Upper lobe of right lung (tissue), 1 donor: Measurements from ENCODE around the gene HINT1. TPM values are rescaled to one million over a fixed set of nuclear protein-coding genes. Genes with fewer than 3 reads are reported as not detected.
"Not testable (repeated sequence)": the region's sequence is repeated elsewhere in the genome, so short reads cannot be mapped to it uniquely, and the experiment has no call there.

Experiments used
- ATAC-seq: fragments of 200-7000 bp; cut with Tn5 transposase; one replicate; pipeline ENCODE4 v1.9.1; 2020; ENCODE audit warnings: mild to moderate bottlenecking, moderate library complexity
- DNase-seq: peaks from one replicate; pipeline ENCODE4 v3.0.0-alpha.2; 2020
- H3K27ac ChIP-seq: fragments of 200-600 bp; one replicate; pipeline ENCODE4 v1.8.0; 2022
- H3K27me3 ChIP-seq: fragments of 200-600 bp; one replicate; pipeline ENCODE4 v1.8.0; 2022; ENCODE audit warnings: mild to moderate bottlenecking
- H3K36me3 ChIP-seq: fragments of 200-600 bp; one replicate; pipeline ENCODE4 v1.8.0; 2022
- H3K4me1 ChIP-seq: fragments of 200-600 bp; one replicate; pipeline ENCODE4 v1.8.0; 2022
- H3K4me3 ChIP-seq: fragments of 200-600 bp; one replicate; pipeline ENCODE4 v1.8.0; 2022; ENCODE audit warnings: mild to moderate bottlenecking
- H3K9me3 ChIP-seq: fragments of 200-600 bp; one replicate; pipeline ENCODE4 v1.8.0; 2022
- CTCF ChIP-seq: fragments of 200-600 bp; IDR thresholded peaks from one replicate; pipeline ENCODE4 v1.8.0; 2022; ENCODE audit warnings: antibody characterized with exemption
- intact Hi-C: fragments of 100-400 bp; cut with DNase I; formaldehyde crosslinking; loops from one replicate; pipeline ENCODE4 v1.11.0; 2022
- total RNA-seq: library from RNA; stranded (reverse); fragmentation: NEBNext Ultra II Directional; extraction: Animal tissue kit (Norgen Biotek cat#: 25700); gene quantifications from one replicate; pipeline ENCODE4 v1.2.1, GENCODE V29; 2021
- donor health status: DM: no; HTN: yes; CAD: no; lungs with severe emphysema.

The HINT1 gene
- total RNA-seq, 1 donor from 2014 or later = 147 TPM

- Histone ChIP-seq H3K4me1 (no peaks in the 10 kb centered on the region), H3K27ac (no peak overlapping the region), H3K27me3 (no peaks in the 10 kb centered on the region), H3K4me3 (no peak overlapping the region), H3K9me3 (no peaks in the 10 kb centered on the region), H3K36me3 (no peaks in the 10 kb centered on the region)
- DNase-seq (no peak), ATAC-seq (no peak)
- intact Hi-C loops = no loop called here
- TF ChIP-seq CTCF = no peak
Observed at GRCh38 chr5:131129306-131129705, 35.8 kb downstream of the HINT1 start.

- H3K36me3 ChIP-seq, H3K4me3 ChIP-seq, H3K27ac ChIP-seq, DNase-seq, H3K27me3 ChIP-seq, H3K4me1 ChIP-seq, ATAC-seq, intact Hi-C loops, H3K9me3 ChIP-seq: not testable (repeated sequence)
Observed at GRCh38 chr5:131127244-131127643, 37.8 kb downstream of the HINT1 start.

- Histone ChIP-seq H3K27ac (no peak overlapping the region), H3K4me3 (no peak overlapping the region), H3K9me3 (no peaks in the 10 kb centered on the region), H3K27me3 (no peaks in the 10 kb centered on the region), H3K36me3 (no peaks in the 10 kb centered on the region), H3K4me1 (no peaks in the 10 kb centered on the region)
- no peak for ATAC-seq
- intact Hi-C loops = no loop called here
- DNase-seq = no peak
- no peak for TF ChIP-seq CTCF
Observed at GRCh38 chr5:131114754-131115153, 50.3 kb downstream of the HINT1 start.

GRCh38 chr5:131112424-131112823, 52.6 kb downstream of the HINT1 start:
- ATAC-seq (peak; percentile 36), DNase-seq (no peak)
- intact Hi-C loops = no loop called here
- Histone ChIP-seq H3K4me1 (no peaks in the 10 kb centered on the region), H3K27ac (no peak overlapping the region), H3K4me3 (no peak overlapping the region), H3K9me3 (no peaks in the 10 kb centered on the region), H3K27me3 (no peaks in the 10 kb centered on the region), H3K36me3 (no peaks in the 10 kb centered on the region)
- no peak for TF ChIP-seq CTCF

GRCh38 chr5:131110256-131110594, 54.8 kb downstream of the HINT1 start:
- Histone ChIP-seq H3K27ac (no peak overlapping the region), H3K4me3 (no peak overlapping the region), H3K27me3 (no peaks in the 10 kb centered on the region), H3K9me3 (no peaks in the 10 kb centered on the region), H3K36me3 (no peaks in the 10 kb centered on the region), H3K4me1 (no peaks in the 10 kb centered on the region)
- intact Hi-C loops = no loop called here
- TF ChIP-seq CTCF = no peak
- no peak for DNase-seq
- no peak for ATAC-seq

- intact Hi-C loops = no loop called here
- DNase-seq = no peak
- no peaks in the 10 kb centered on the region for H3K4me1 ChIP-seq
Observed at GRCh38 chr5:131109540-131110255, 55.4 kb downstream of the HINT1 start.

More at GRCh38 chr5:131109540-131110255, 55.4 kb downstream of the HINT1 start:
- Histone ChIP-seq H3K27me3 (no peaks in the 10 kb centered on the region), H3K36me3 (no peaks in the 10 kb centered on the region), H3K4me3 (no peak overlapping the region), H3K9me3 (no peaks in the 10 kb centered on the region), H3K27ac (no peak overlapping the region)
- TF ChIP-seq CTCF = peak; percentile 73
- peak; percentile 83 for ATAC-seq

Other genes starting within 250 kb of the HINT1 start
- gene LYRM7, start 5.7 kb upstream of the HINT1 start, total RNA-seq = 6.0 TPM
- gene CDC42SE2, start 98.8 kb upstream of the HINT1 start, total RNA-seq = 37.0 TPM